ENCODE measurements around the gene LIN7A.

- TF ChIP-seq CTCF (IDR thresholded peaks at IDR 0.05) (no peak), POLR2A (IDR thresholded peaks at IDR 0.05) (no peak)
Observed at GRCh38 chr12:80952443-80952842, 14.7 kb upstream of the LIN7A start.
